Nephron progenitor cell (in vitro differentiated cells): Measurements from ENCODE around the gene HES1.

Experiments
- DNase-seq: peaks from one replicate; pipeline ENCODE4 v3.0.0; 2021
- H3K27ac Mint-ChIP-seq: 2 replicates; pipeline ENCODE4 v1.8.0; 2021; ENCODE audit warnings: mild to moderate bottlenecking, moderate library complexity, mixed read lengths
- H3K27me3 Mint-ChIP-seq: 2 replicates; pipeline ENCODE4 v1.8.0; 2021; ENCODE audit warnings: mild to moderate bottlenecking, low read depth, mixed read lengths; ENCODE audit not compliant: poor library complexity
- H3K36me3 Mint-ChIP-seq: 2 replicates; pipeline ENCODE4 v1.8.0; 2021; ENCODE audit warnings: low read depth, mixed read lengths
- H3K4me1 Mint-ChIP-seq: 2 replicates; pipeline ENCODE4 v1.8.0; 2021; ENCODE audit warnings: mixed read lengths
- H3K4me3 Mint-ChIP-seq: 2 replicates; pipeline ENCODE4 v1.8.0; 2021; ENCODE audit warnings: mild to moderate bottlenecking, moderate library complexity, mixed read lengths
- H3K9me3 Mint-ChIP-seq: 2 replicates; pipeline ENCODE4 v1.8.0; 2021; ENCODE audit warnings: mild to moderate bottlenecking, moderate library complexity, mixed read lengths
- TF ChIP-seq, protein P1 (sequence below): fragments of 200-600 bp; sonication (generic); IDR thresholded peaks from 2 replicates; pipeline ENCODE4 v1.5.0; 2021; ENCODE audit warnings: antibody characterized with exemption

Gene HES1

DNA sequence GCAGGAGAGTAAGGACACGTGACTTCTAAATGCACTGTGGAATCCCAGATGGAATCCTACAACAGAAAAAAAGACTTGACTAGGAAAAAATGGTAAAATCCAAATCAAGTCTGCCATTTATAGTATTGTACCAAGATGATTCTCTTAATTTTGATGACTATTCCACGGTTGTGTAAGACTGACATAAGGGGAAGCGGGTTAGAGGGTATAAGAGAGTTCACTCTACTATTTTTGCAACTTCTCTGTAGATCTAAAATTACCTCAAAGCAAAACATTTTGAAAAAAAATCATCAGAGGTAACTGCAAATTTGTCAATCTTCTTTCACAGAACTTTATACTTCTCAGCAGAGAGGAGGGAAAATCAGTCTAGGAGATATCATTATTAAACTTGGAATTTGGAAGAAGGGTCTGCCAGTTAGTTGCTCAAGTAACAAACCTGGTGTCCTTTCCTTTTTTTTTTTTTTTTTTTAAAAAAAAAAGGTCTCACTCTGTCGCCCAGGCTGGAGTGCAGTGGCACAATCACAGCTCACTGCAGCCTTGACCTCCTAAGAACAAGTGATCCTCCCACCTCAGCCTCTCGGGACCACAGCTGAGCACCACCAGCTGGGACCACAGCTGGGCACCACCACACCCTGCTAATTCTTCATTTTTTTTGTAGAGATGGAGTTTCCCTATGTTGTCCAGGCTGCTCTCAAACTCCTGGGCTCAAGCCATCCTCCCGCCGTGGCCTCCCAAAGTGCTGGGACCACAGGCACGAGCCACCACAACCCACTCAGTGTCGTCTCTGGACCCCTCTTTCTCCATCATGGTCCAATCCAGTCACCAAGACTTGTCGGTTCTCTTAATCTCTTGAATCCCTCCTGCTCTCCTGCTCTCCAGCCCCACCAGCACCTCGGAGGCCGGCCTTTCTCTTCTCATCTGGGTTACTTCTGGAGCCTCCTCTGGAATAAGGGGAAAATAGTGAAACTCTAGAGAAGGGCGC, 14.9 kb upstream of the HES1 start:
- no peaks in the 10 kb centered on the region for H3K36me3 Mint-ChIP-seq
- TF ChIP-seq, protein P1, sequence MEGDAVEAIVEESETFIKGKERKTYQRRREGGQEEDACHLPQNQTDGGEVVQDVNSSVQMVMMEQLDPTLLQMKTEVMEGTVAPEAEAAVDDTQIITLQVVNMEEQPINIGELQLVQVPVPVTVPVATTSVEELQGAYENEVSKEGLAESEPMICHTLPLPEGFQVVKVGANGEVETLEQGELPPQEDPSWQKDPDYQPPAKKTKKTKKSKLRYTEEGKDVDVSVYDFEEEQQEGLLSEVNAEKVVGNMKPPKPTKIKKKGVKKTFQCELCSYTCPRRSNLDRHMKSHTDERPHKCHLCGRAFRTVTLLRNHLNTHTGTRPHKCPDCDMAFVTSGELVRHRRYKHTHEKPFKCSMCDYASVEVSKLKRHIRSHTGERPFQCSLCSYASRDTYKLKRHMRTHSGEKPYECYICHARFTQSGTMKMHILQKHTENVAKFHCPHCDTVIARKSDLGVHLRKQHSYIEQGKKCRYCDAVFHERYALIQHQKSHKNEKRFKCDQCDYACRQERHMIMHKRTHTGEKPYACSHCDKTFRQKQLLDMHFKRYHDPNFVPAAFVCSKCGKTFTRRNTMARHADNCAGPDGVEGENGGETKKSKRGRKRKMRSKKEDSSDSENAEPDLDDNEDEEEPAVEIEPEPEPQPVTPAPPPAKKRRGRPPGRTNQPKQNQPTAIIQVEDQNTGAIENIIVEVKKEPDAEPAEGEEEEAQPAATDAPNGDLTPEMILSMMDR: no peak
- DNase-seq: no peak
- no peak overlapping the region for H3K27ac Mint-ChIP-seq
- H3K4me1 Mint-ChIP-seq: peaks cover 15% of the 10 kb centered on the region
- no peaks in the 10 kb centered on the region for H3K9me3 Mint-ChIP-seq
- peaks cover 70% of the 10 kb centered on the region for H3K27me3 Mint-ChIP-seq
- no peak overlapping the region for H3K4me3 Mint-ChIP-seq

DNA sequence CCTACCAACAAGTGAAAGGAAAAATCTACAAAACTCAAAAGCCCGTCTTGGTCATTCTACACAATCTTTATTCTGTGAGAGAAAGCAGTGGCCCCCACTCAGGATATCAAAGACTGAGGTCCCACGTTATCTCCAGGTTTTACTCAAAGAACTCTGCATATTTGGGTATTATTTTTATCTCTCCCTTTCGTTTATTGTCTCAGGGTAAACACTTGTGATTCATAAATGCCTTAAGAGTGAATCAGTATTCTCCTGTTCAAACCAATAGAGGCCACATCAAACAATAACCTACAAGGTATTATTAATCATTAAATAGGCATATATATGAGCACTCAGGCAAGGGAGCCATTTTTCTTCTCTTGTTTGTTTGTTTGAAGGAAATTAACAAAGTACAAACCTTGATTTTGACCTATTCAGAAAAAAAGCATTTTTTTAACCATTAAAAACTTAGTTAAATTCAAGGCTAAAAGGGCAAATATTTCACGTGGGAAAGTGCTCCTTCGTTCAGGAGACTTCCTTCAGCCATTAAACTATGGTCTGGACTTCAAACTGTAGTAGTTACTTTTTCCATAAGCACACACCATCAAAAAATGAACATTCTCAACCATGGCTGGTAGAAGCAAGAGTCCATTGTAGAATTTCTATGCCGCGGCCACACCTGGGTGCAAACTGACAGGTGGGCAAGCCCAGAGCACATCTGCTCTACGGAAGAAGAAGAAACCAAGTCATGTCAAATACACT, 13.9 kb upstream of the HES1 start:
- TF ChIP-seq, protein P1: no peak
- Mint-ChIP-seq H3K4me1 (peaks cover 9% of the 10 kb centered on the region), H3K4me3 (no peak overlapping the region), H3K27ac (no peak overlapping the region), H3K36me3 (no peaks in the 10 kb centered on the region), H3K27me3 (peaks cover 69% of the 10 kb centered on the region), H3K9me3 (no peaks in the 10 kb centered on the region)
- no peak for DNase-seq

DNA sequence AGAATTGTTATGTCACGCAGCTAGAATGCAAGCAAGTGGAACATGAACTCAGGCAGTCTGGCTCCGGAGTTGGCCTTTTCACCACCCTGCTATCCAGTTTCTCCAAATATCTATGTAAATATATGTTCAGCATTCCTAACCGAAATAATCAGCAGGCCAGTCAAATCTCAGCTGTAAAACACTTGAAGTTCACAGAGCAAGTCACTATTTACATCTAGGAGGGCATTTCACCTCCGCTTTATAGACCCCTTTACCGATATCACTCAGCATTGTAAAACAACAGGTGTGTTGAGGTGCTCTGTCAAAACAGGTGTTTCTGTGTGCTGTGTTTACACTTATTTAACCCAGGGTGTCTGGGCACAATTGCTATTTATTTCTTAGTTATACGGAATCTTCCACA, 12.2 kb upstream of the HES1 start:
- Mint-ChIP-seq H3K27ac (no peak overlapping the region), H3K4me1 (peaks cover 9% of the 10 kb centered on the region), H3K36me3 (no peaks in the 10 kb centered on the region), H3K27me3 (peaks cover 67% of the 10 kb centered on the region), H3K9me3 (no peaks in the 10 kb centered on the region), H3K4me3 (no peak overlapping the region)
- DNase-seq: no peak
- TF ChIP-seq, protein P1: no peak

DNA sequence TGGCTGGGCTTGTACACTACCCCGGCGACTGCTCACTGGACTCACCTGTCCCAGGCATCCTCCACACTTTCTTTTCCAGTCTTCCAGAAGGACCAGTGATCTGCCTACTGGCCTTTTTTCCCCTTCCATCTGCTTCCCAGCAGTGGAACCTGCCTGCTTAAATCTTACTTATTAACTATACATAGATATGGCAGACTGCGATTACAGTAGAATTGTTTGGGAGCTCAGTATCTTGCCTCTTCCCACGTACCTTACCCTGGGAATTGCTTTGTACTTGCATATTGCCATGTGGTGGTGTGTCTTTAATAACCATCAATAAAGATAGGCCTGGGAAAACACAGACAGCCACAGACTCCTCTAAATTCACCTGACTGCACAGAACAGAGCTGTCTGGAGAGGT, 11.8 kb upstream of the HES1 start:
- TF ChIP-seq, protein P1: no peak
- no peak overlapping the region for H3K4me3 Mint-ChIP-seq
- H3K27me3 Mint-ChIP-seq: peaks cover 64% of the 10 kb centered on the region
- DNase-seq: no peak
- no peaks in the 10 kb centered on the region for H3K9me3 Mint-ChIP-seq
- H3K4me1 Mint-ChIP-seq: peaks cover 10% of the 10 kb centered on the region
- H3K27ac Mint-ChIP-seq: no peak overlapping the region
- H3K36me3 Mint-ChIP-seq: no peaks in the 10 kb centered on the region

DNA sequence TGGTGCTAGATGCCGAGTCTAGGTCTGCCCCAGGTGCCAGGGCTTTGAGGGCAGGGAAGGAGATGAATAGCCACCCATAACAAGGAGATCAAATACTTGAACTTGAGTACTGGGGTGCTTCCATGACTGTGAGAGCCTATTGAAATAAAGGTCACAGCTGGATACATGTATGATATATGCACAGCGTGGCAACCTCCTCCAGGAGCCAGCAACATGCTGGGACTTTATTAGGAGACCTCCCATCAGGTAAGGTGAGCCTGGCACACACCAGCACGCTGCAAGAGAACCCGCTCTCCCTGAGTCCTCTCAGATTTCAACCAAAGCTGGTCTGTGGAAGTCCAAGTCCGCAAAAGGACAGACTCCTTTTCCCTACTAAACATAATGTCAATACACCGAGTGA, 10.5 kb upstream of the HES1 start:
- H3K4me1 Mint-ChIP-seq: peaks cover 22% of the 10 kb centered on the region

More for the DNA sequence above, 10.5 kb upstream of the HES1 start:
- H3K27ac Mint-ChIP-seq: no peak overlapping the region
- H3K4me3 Mint-ChIP-seq: no peak overlapping the region
- TF ChIP-seq, protein P1: no peak
- peaks cover 54% of the 10 kb centered on the region for H3K27me3 Mint-ChIP-seq
- no peaks in the 10 kb centered on the region for H3K9me3 Mint-ChIP-seq
- no peak for DNase-seq
- no peaks in the 10 kb centered on the region for H3K36me3 Mint-ChIP-seq
